Naive B cell (primary cell): ENCODE measurements around the gene CARS1. TPM values are rescaled to one million over a fixed set of nuclear protein-coding genes. Genes with fewer than 3 reads are reported as not detected.

Experiments used
- ATAC-seq, 2 donors: fragments of 150-1000 bp; cut with Tn5 transposase; 2 replicates each; pipeline ENCODE4 v1.10.0; 2021; ENCODE audit warnings: low read depth in 2 of 2, mild to moderate bottlenecking in 2 of 2, moderate library complexity in 2 of 2
- DNase-seq: peaks from one replicate; pipeline ENCODE4 v3.0.0; 2022
- H3K27ac Mint-ChIP-seq, 6 donors: one replicate each; pipeline ENCODE4 v1.8.0; 2020 to 2022; ENCODE audit warnings: mild to moderate bottlenecking in 6 of 6, mixed read lengths in 6 of 6, moderate library complexity in 5 of 6, inconsistent platforms in 2 of 6
- H3K27me3 Mint-ChIP-seq, 3 donors: one replicate each; pipeline ENCODE4 v1.8.0; 2021 to 2022; ENCODE audit warnings: mixed read lengths in 3 of 3, mild to moderate bottlenecking in 1 of 3
- H3K36me3 Mint-ChIP-seq, 2 donors: one replicate each; pipeline ENCODE4 v1.8.0; 2020 to 2022; ENCODE audit warnings: mixed read lengths in 2 of 2, inconsistent platforms in 1 of 2, mild to moderate bottlenecking in 1 of 2
- H3K4me1 Mint-ChIP-seq, 3 donors: one replicate each; pipeline ENCODE4 v1.8.0; 2020 to 2022; ENCODE audit warnings: mixed read lengths in 3 of 3, inconsistent platforms in 1 of 3, mild to moderate bottlenecking in 1 of 3, moderate library complexity in 1 of 3
- H3K4me3 Mint-ChIP-seq, 8 donors: one replicate each; pipeline ENCODE4 v1.8.0; 2020 to 2022; ENCODE audit warnings: mild to moderate bottlenecking in 8 of 8, mixed read lengths in 8 of 8, moderate library complexity in 8 of 8, inconsistent platforms in 2 of 8
- H3K9me3 Mint-ChIP-seq, 7 donors: one replicate each; pipeline ENCODE4 v1.8.0; 2020 to 2022; ENCODE audit warnings: mixed read lengths in 7 of 7, mild to moderate bottlenecking in 5 of 7, inconsistent platforms in 2 of 7, moderate library complexity in 1 of 7
- polyA plus RNA-seq, 6 donors: library from polyadenylated mRNA; unstranded; fragments of 300-500 nt; fragmentation: Illumina TruSeq; gene quantifications; one replicate each; pipeline ENCODE4 v1.2.3, GENCODE V29; 2021; ENCODE audit warnings: low read depth in 6 of 6

CARS1 gene
- polyA plus RNA-seq, 6 donors from 2014 or later: 18.8 to 32.7 (median 27.2) TPM

DNA sequence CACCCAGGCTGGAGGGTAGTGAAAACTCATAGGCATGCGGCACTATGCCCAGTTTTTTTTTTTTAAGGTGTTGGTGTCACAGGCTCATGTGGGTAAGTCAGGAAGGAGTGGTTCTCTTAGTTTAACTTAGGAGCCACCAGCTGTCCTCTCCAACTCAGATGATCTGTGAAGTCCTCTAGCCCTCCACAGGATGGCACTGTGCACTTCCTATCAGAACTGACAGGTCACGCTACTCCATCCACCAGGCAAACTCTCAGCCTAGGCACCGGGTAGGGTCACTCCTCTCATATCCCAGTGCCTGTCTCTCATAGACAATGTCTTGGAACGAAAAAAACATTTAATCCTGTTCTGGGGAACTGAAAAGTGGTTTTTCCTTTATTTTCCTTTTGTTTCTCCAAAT, 81.6 kb downstream of the CARS1 start:
- peaks cover 0 to 9% (median 7%) of the 10 kb centered on the region in 3 donors for H3K4me1 Mint-ChIP-seq
- no peaks in the 10 kb centered on the region for H3K27me3 Mint-ChIP-seq
- peaks cover 18 to 22% of the 10 kb centered on the region in 2 donors for H3K36me3 Mint-ChIP-seq
- no peak overlapping the region for H3K27ac Mint-ChIP-seq
- no peak overlapping the region for H3K4me3 Mint-ChIP-seq
- H3K9me3 Mint-ChIP-seq: no peaks in the 10 kb centered on the region
- no peak for DNase-seq
- ATAC-seq: peak; percentile 67 to 69

DNA sequence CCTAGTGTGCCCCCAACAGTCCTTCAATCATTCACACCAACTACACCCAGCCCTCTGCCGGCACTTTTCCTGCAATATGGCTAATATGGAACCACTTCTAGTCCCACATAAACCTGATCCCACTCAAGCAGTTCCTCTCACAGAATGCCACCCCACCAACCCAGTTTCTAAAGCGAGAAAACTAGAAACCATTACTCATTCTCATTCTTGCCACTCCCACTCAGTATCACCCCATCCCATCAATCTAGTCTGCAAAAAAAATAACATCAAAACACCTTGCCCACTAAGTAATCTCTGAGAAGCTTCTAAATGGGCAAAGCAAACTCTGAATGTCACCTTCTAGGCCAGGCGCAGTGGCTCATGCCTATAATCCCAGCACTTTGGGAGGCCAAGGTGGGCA, 83.0 kb downstream of the CARS1 start:
- H3K4me3 Mint-ChIP-seq: no peak overlapping the region
- peak overlapping the region in 1 of 6 donors; percentile 36 for H3K27ac Mint-ChIP-seq
- ATAC-seq (no peak), DNase-seq (no peak)
- H3K36me3 Mint-ChIP-seq: peaks cover 18 to 30% of the 10 kb centered on the region in 2 donors
- no peaks in the 10 kb centered on the region for H3K9me3 Mint-ChIP-seq
- H3K4me1 Mint-ChIP-seq: peaks cover 0 to 9% (median 7%) of the 10 kb centered on the region in 3 donors
- no peaks in the 10 kb centered on the region for H3K27me3 Mint-ChIP-seq

DNA sequence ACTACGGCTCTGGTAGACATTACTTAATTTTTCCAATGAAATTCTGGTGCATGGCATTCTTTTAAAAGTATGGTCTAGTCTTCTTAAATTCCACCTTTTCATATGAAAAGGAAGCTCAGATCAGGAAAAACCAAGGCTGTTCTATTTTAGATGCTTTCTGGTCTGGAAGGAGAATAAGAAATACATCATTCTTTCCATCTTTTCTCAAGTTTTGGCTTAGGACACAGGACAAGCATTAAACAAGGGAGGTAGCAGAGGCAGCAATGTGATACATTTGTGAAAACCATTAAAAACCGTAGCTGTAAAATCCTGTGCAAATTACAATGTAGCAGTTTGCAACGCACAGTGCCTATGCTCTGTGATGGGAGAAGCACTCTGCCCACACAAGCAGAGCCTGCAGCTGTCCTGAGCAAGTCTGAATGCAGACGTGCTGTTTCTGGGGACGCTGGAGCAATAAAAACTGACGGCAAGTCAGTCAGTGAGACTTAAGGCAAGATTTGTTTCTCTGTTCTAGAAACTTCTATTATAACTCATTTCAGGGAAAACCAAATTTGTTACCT, 88.8 kb downstream of the CARS1 start:
- Mint-ChIP-seq H3K27me3 (no peaks in the 10 kb centered on the region), H3K4me1 (peaks cover 0 to 6% (median 0%) of the 10 kb centered on the region in 3 donors), H3K27ac (no peak overlapping the region), H3K4me3 (no peak overlapping the region), H3K9me3 (no peaks in the 10 kb centered on the region), H3K36me3 (peaks cover 27 to 48% of the 10 kb centered on the region in 2 donors)
- ATAC-seq (no peak), DNase-seq (no peak)

DNA sequence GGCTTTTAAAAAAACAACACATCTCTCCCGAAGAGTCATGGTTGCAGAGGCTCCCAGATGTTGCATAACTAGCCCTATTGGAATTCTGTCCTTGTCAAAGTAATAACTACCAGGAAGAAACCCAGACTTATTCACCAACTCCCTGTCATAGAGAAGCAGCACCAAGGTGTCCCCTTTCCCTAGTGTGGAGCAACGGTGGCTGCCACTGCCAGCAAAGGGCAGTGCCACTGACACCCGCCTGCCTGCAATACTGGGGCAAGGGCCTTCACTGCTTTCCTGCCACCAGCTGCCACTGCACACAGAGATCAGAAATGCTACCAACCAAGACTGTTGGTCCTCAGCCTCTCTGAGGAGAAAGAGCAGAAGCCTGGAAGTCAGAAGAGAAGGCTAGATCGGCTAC, 92.4 kb downstream of the CARS1 start:
- Mint-ChIP-seq H3K27me3 (no peaks in the 10 kb centered on the region), H3K4me1 (peaks cover 6 to 14% (median 7%) of the 10 kb centered on the region in 3 donors), H3K27ac (no peak overlapping the region), H3K9me3 (no peaks in the 10 kb centered on the region), H3K36me3 (peaks cover 24 to 38% of the 10 kb centered on the region in 2 donors), H3K4me3 (no peak overlapping the region)
- DNase-seq (no peak), ATAC-seq (no peak)

DNA sequence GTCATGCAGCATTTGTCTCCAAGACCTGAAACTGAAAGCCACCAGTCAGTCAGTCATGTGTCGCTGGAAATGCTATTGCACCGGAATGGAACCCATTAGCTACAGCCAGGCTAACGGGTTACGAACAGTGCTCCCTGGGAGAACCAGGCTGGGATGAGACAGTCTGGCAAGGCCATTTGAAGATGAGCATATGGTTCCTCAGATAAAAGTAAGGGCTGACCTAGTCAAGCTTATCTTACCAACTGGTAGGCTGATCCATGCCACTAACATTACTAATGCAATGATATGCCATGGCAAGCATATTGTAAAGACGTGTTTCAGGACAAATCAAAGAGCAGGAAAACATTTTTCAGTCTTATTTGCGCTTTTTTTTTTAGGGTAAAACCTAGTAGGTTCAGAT, 93.5 kb downstream of the CARS1 start:
- no peak for ATAC-seq
- Mint-ChIP-seq H3K36me3 (peaks cover 24 to 41% of the 10 kb centered on the region in 2 donors), H3K9me3 (no peaks in the 10 kb centered on the region)

DNA sequence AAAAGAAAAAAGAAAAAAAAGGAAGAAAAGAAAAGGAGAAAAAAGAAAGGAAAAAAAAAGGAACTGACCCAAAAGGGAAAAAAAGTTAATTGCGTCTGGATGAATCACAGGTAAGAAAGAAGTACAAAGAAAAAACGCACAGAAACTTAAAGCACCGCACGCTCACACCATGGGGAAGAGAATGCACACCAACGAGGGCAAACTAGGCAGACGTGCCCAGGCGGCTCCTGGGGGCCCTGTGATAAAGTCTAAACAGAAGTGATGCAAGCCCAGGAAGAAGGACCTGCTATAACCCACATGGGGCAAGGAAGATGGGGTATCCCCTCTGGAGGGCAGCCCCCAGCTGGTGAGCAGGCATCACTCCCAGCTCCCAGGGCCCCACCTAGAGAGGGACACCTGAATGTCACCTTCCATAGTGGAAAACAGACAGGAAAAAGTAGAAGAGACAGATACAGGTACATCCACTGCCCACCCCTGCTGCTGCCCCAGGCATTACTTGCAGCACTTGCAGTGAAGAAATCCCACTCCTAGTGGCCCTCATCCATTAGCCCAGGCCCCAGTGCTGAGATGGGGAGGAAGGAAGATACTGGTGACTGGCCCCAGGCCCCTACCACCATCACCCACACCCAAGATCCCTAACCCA, 94.0 kb downstream of the CARS1 start:
- Mint-ChIP-seq H3K27me3 (no peaks in the 10 kb centered on the region), H3K27ac (peak overlapping the region in 1 of 6 donors; percentile 75), H3K4me3 (no peak overlapping the region), H3K9me3 (no peaks in the 10 kb centered on the region), H3K36me3 (peaks cover 24 to 42% of the 10 kb centered on the region in 2 donors), H3K4me1 (peaks cover 6 to 14% (median 7%) of the 10 kb centered on the region in 3 donors)
- DNase-seq (no peak), ATAC-seq (no peak)

More for the DNA sequence above, 93.5 kb downstream of the CARS1 start:
- Mint-ChIP-seq H3K4me1 (peaks cover 6 to 14% (median 7%) of the 10 kb centered on the region in 3 donors), H3K4me3 (no peak overlapping the region), H3K27me3 (no peaks in the 10 kb centered on the region), H3K27ac (no peak overlapping the region)
- no peak for DNase-seq

DNA sequence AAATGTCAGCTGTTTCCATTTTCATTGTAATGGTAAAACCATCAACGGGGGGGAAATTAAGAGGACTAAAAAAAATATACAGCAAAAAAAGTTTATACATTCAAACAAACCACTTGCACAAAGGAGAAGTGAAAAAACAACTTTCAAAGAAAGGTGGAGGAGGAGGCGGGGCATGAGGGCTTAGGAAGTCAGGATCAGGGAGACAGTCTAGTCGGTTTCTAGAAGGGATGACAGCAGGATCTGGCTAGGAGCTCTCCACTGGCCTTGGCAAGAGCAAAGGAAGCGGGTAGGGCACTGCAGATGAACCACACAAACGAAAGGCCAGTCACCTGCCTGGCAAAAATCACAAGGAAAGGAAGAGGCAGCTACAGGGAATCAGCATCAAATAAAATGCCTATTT, 96.1 kb downstream of the CARS1 start:
- H3K4me1 Mint-ChIP-seq: peaks cover 6 to 8% (median 7%) of the 10 kb centered on the region in 3 donors

DNA sequence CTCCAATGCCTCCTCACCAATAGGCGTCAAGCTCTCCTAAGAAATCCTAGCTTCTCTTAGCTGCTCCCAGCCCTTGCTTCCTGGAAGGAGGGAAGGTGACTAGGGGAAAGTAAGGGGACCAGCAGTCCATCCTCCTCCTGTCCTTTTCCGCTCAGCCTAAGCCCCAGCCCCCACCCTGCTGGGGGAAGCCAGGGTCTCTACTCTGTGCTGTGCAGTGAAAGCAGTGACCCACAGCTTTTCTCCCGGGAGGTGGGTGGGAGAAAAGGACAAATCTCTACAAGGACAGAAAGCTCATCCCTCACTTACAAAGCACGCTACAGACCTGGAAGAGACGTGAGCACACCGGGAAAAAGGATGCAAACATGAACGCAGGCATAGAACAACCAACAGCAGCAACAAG, 97.1 kb downstream of the CARS1 start:
- no peaks in the 10 kb centered on the region for H3K9me3 Mint-ChIP-seq
- DNase-seq: no peak
- H3K4me1 Mint-ChIP-seq: peaks cover 6 to 8% (median 7%) of the 10 kb centered on the region in 3 donors
- H3K36me3 Mint-ChIP-seq: peaks cover 17 to 31% of the 10 kb centered on the region in 2 donors
- H3K27me3 Mint-ChIP-seq: no peaks in the 10 kb centered on the region
- H3K27ac Mint-ChIP-seq: peak overlapping the region in 1 of 6 donors; percentile 59
- no peak overlapping the region for H3K4me3 Mint-ChIP-seq
- ATAC-seq: no peak

More for the DNA sequence above, 96.1 kb downstream of the CARS1 start:
- Mint-ChIP-seq H3K4me3 (no peak overlapping the region), H3K36me3 (peaks cover 24 to 36% of the 10 kb centered on the region in 2 donors), H3K27me3 (no peaks in the 10 kb centered on the region), H3K27ac (peak overlapping the region in 2 of 6 donors; percentile 39 to 84), H3K9me3 (no peaks in the 10 kb centered on the region)
- ATAC-seq (no peak), DNase-seq (no peak)

DNA sequence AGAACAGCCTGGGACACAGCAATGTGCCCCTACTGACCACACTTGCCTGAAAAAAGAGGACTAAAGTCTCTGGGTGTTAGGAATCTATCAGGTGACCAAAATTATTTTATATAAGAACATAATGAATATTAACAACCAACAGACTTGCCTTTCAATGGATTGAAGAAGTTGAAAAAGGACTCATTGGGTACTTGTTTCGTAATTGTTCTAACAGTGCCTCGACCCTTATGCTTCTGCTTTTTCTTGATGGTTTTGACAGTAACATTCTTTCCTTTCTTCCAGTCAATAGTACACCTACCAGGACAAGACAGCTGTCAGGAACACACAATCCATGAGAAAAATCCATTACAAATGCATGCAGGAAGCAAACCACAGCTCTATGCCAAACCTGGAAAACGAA, 99.0 kb downstream of the CARS1 start:
- Mint-ChIP-seq H3K4me3 (no peak overlapping the region), H3K27ac (no peak overlapping the region)

DNA sequence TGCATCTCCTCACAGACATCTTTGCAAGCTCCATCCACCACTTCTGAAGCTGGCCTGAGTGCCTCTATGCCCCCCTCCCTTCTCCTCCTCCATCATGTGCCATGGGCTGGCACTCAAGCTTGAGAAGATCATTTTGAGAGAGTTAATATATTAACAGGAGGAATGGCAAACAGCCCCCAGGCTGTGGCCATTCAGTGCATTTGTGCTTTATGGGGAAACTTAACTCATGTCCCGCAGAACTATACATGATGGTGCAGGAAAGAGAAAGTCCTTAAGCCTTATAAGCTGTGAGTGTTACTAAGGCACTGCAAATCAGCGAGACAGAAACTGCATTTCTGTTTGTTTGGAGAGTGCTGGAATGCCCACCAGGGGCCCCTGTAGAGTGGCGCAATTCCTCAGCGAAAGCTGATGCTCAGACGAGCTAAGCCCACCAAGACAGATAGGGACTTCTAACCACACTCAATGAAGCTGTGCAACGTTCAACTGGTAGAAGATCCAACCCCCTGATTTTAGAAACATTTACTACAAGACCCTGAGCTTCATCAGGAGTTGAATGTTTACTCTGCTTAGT, 101.2 kb downstream of the CARS1 start:
- no peak for ATAC-seq
- DNase-seq: no peak
- H3K4me3 Mint-ChIP-seq: no peak overlapping the region
- H3K27ac Mint-ChIP-seq: peak overlapping the region in 1 of 6 donors; percentile 13
- no peaks in the 10 kb centered on the region for H3K27me3 Mint-ChIP-seq
- no peaks in the 10 kb centered on the region for H3K9me3 Mint-ChIP-seq
- H3K4me1 Mint-ChIP-seq: peaks cover 2 to 3% (median 2%) of the 10 kb centered on the region in 3 donors
- H3K36me3 Mint-ChIP-seq: peaks cover 9 to 27% of the 10 kb centered on the region in 2 donors

More for the DNA sequence above, 99.0 kb downstream of the CARS1 start:
- no peak for DNase-seq
- Mint-ChIP-seq H3K9me3 (no peaks in the 10 kb centered on the region), H3K4me1 (peaks cover 6 to 8% (median 7%) of the 10 kb centered on the region in 3 donors), H3K36me3 (peaks cover 15 to 27% of the 10 kb centered on the region in 2 donors), H3K27me3 (no peaks in the 10 kb centered on the region)
- ATAC-seq: no peak

DNA sequence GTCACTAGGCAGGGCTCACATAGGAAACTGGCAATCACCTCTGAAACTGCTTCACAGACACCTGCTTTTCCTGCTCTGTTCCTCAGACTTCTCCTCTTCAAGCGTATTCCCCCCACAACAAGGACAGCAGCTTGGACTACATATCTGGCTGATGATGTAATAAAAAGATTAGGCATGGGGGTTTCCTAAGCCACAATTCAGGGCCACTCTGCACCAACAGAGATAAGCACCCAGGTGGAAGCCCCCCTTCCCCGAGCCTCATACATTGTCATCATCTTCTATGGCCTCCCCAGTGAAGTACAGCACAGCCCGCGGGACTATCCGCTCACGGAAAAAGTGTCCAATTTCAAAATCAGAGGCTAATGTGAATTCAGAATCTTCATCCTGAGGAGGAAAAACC, 103.0 kb downstream of the CARS1 start:
- H3K27ac Mint-ChIP-seq: no peak overlapping the region
- no peaks in the 10 kb centered on the region for H3K27me3 Mint-ChIP-seq
- H3K4me1 Mint-ChIP-seq: no peaks in the 10 kb centered on the region
- ATAC-seq (no peak), DNase-seq (no peak)
- H3K36me3 Mint-ChIP-seq: peaks cover 21 to 26% of the 10 kb centered on the region in 2 donors
- H3K9me3 Mint-ChIP-seq: no peaks in the 10 kb centered on the region
- no peak overlapping the region for H3K4me3 Mint-ChIP-seq

DNA sequence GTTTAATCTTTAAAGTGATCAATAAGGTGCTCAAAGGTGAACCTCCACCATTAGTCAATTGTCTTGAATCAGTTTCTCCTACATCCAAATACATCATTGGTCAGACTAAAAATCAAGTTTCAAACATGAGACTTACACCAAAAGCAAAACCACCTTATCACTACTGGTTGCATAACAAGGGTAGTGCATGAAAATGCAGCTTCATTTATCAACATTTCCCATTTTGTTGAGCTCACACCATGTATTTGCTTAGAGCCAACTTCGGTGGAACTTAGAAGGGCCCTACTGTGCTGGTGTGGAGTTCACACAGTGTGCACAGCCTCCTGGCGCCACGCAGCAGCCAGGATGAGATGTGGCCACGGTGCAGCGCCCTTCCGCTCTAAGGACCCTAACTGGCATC, 104.9 kb downstream of the CARS1 start:
- Mint-ChIP-seq H3K27me3 (no peaks in the 10 kb centered on the region), H3K4me3 (no peak overlapping the region), H3K27ac (no peak overlapping the region), H3K9me3 (no peaks in the 10 kb centered on the region), H3K36me3 (peaks cover 16 to 26% of the 10 kb centered on the region in 2 donors), H3K4me1 (no peaks in the 10 kb centered on the region)
- DNase-seq (no peak), ATAC-seq (no peak)

DNA sequence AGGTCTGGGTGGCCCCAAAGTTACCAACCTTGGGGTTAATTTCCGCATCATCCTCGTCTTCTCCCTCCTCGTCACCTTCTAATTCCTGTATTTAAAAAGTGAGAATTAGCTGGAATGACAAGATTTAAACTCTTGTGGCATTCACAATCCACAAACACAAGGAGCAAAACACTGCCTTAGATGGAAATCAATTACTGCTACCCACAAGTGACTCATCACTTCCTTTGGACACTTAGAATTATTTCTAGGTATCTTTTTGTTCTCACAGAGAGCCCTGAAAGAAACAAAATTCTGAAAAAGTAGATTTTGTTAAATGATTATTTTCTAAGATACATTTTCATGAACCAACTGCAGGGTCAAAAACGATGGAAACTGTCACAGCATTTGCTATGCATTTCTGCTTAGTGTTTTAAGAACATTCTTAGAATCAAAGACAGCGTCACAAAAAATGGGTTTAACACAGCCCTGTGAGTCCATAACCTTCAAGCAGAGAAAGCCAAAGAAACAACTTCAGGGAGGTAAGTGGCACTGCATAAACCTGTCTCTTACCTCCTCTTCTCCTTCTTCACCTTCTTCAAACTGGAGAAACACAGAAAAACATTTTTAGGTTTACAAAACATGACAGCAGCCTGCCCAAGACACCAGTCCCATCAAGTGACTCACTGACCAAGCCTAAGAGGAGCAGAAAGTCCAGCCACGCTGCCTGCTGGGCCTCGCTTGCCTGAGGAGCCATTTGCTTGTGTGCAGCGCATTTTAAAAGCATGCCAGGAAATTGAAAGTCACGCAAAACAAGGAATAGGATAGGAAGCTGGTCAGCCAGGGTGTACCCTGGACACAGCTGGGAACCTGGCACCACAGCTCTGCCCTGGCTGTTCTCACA, 105.8 kb downstream of the CARS1 start:
- H3K9me3 Mint-ChIP-seq: no peaks in the 10 kb centered on the region
- no peaks in the 10 kb centered on the region for H3K27me3 Mint-ChIP-seq
- ATAC-seq (no peak), DNase-seq (no peak)
- peak overlapping the region in 1 of 6 donors; percentile 11 for H3K27ac Mint-ChIP-seq
- no peak overlapping the region for H3K4me3 Mint-ChIP-seq
- peaks cover 12 to 20% of the 10 kb centered on the region in 2 donors for H3K36me3 Mint-ChIP-seq
- H3K4me1 Mint-ChIP-seq: peaks cover 0 to 5% (median 0%) of the 10 kb centered on the region in 3 donors
